BJ (cell line): Measurements from ENCODE around the gene ZNF410. TPM values are rescaled to one million over a fixed set of nuclear protein-coding genes. Genes with fewer than 3 reads are reported as not detected.
"Not testable (repeated sequence)": the region's sequence is repeated elsewhere in the genome, so short reads cannot be mapped to it uniquely, and the experiment has no call there.

Source experiments
- CTCF ChIA-PET: fragments of 350-600 bp; formaldehyde crosslinking; extraction: SDS; loops from one replicate; lab custom pipeline; 2021; ENCODE audit warnings: antibody characterized with exemption, inconsistent platforms; lab: Yijun Ruan, JAX
- POLR2A ChIA-PET: fragments of 300-600 bp; sonication (Branson Sonifier 250); formaldehyde crosslinking; extraction: SDS; loops from one replicate; lab custom pipeline; 2021; ENCODE audit warnings: antibody characterized with exemption; lab: Charles Lee
- DNase-seq: peaks from one replicate; pipeline ENCODE4 v3.0.0-alpha.2; 2011; ENCODE audit warnings: low read depth
- H3K27me3 ChIP-seq: 2 replicates; pipeline ENCODE4 v1.6.0; 2011; ENCODE audit warnings: low read length; ENCODE audit not compliant: control insufficient read depth, insufficient read depth
- H3K36me3 ChIP-seq: 2 replicates; pipeline ENCODE4 v1.5.1; 2011; ENCODE audit warnings: low read length; ENCODE audit not compliant: control insufficient read depth, insufficient read depth
- H3K4me3 ChIP-seq: 2 replicates; pipeline ENCODE4 v1.5.1; 2011; ENCODE audit warnings: low read depth, mild to moderate bottlenecking, control low read depth, low read length
- polyA plus RNA-seq: library from polyadenylated mRNA; depleted of rRNA; stranded (reverse); fragments of >200 nt; gene quantifications from 2 replicates; pipeline ENCODE4 v1.2.3, GENCODE V29; 2011
- TF ChIP-seq, protein P1 (sequence below): IDR thresholded peaks from 2 replicates; pipeline ENCODE4 v1.5.1; 2011; ENCODE audit warnings: low read depth, mild to moderate bottlenecking, control low read depth, inconsistent platforms, low read length, moderate library complexity; ENCODE audit not compliant: insufficient read depth

ZNF410 gene
- polyA plus RNA-seq, 1 experiment, result 44.8 TPM

DNA sequence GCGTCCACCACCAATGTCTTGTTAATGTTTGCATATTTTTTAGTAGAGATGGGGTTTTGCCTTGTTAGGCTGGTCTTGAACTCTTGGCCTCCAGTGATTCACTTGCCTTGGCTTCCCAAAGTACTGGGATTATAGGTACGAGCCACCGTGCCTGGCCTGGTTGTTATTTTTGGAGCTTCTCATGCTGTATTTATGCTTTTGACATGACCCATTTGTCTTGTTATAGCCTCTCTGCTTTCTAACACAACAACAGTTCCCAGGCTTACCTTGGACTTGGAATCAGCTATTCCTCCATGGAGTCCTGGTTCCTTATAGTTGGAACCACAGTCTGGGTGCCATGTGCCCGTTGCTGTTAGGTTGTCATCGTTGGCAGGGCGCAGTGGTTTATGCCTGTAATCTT is 29.7 kb downstream of the ZNF410 start:
- peaks cover 10% of the 10 kb centered on the region for H3K36me3 ChIP-seq
- ChIA-PET POLR2A (no interaction called here), CTCF (interaction anchor here (1.3 kb wide), 1 partner anchor 11 kb away, joined by 4 read pairs; no protein-coding TSS in a partner anchor)

DNA sequence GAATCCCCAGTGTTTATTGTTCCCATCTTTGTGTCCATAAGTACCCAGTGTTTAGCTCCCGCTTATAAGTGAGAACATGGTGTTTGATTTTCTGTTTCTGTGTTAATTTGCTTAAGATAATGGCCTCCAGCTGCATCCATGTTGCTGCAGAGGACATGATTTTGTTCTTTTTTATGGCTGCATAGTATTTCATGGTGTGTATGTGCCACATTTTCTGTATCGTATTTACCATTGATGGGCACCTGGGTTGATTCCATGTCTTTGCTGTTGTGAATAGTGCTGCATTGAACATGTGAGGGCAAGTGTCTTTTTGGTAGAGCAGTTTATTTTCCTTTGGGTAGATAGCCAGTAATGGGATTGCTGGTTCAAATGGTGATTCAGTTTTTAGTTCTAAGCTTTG is 32.8 kb downstream of the ZNF410 start:
- H3K27me3 ChIP-seq, H3K4me3 ChIP-seq, CTCF ChIA-PET, DNase-seq, POLR2A ChIA-PET: not testable (repeated sequence)
- H3K36me3 ChIP-seq, result peaks cover 20% of the 10 kb centered on the region

More for the DNA sequence above, 29.7 kb downstream of the ZNF410 start:
- no peaks in the 10 kb centered on the region for H3K27me3 ChIP-seq
- DNase-seq, result no peak
- H3K4me3 ChIP-seq, result no peak overlapping the region
- TF ChIP-seq, protein P1, sequence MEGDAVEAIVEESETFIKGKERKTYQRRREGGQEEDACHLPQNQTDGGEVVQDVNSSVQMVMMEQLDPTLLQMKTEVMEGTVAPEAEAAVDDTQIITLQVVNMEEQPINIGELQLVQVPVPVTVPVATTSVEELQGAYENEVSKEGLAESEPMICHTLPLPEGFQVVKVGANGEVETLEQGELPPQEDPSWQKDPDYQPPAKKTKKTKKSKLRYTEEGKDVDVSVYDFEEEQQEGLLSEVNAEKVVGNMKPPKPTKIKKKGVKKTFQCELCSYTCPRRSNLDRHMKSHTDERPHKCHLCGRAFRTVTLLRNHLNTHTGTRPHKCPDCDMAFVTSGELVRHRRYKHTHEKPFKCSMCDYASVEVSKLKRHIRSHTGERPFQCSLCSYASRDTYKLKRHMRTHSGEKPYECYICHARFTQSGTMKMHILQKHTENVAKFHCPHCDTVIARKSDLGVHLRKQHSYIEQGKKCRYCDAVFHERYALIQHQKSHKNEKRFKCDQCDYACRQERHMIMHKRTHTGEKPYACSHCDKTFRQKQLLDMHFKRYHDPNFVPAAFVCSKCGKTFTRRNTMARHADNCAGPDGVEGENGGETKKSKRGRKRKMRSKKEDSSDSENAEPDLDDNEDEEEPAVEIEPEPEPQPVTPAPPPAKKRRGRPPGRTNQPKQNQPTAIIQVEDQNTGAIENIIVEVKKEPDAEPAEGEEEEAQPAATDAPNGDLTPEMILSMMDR, result no peak

DNA sequence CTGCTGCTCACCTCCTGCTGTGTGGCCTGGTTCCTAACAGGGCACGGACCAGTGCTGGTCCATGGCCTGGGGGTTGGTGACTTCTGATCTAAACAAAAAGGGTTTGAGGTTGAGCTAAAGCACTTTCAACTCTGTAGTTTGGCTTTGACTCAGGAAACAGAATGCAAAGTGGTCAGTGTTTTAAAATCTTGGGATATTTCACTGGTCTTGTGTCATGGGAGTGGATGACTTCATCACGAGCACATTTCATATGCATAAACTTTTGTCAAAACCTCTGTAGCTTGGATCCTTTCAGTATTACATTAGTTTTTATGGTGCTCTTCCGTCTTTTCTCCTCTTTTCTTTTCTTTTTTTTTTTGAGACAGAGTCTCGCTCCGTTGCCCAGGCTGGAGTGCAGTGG is 37.7 kb downstream of the ZNF410 start:
- no peak for DNase-seq
- H3K36me3 ChIP-seq, result peaks cover 23% of the 10 kb centered on the region
- POLR2A ChIA-PET, result no interaction called here

DNA sequence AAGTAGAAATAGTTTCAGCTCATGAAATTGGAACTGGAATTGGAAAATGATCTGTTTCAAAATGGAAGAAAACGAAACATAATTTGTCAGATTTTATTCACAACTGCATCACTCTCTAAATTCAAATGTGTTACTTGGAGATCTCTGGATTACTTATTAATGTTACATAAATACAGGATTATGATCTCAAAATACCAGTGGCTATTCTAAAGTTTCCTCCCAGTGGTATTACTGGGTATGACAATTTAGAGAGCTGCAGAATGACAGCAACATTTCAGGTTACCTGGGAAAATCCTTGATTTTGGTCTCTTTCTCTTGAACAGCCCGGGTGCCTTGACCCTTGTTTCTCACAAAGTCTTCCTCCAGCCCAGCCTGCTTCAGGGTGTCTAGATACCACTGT is 49.0 kb downstream of the ZNF410 start:
- CTCF ChIA-PET, result interaction anchor here (0.6 to 2.5 kb wide), 4 partner anchors 10 to 783 kb away, joined by 3 to 15 read pairs (median 3); no protein-coding TSS in a partner anchor
- Histone ChIP-seq H3K27me3 (no peaks in the 10 kb centered on the region), H3K36me3 (peaks cover 8% of the 10 kb centered on the region), H3K4me3 (no peak overlapping the region)
- POLR2A ChIA-PET, result interaction anchor here (0.6 kb wide), 1 partner anchor 1890 kb away, joined by 3 read pairs; no protein-coding TSS in a partner anchor
- TF ChIP-seq, protein P1, result peak; percentile 30; the same call in 1 of the 2 replicates
- no peak for DNase-seq

More for the DNA sequence above, 37.7 kb downstream of the ZNF410 start:
- H3K27me3 ChIP-seq, result no peaks in the 10 kb centered on the region
- no peak overlapping the region for H3K4me3 ChIP-seq
- CTCF ChIA-PET, result no interaction called here
- TF ChIP-seq, protein P1, result no peak

DNA sequence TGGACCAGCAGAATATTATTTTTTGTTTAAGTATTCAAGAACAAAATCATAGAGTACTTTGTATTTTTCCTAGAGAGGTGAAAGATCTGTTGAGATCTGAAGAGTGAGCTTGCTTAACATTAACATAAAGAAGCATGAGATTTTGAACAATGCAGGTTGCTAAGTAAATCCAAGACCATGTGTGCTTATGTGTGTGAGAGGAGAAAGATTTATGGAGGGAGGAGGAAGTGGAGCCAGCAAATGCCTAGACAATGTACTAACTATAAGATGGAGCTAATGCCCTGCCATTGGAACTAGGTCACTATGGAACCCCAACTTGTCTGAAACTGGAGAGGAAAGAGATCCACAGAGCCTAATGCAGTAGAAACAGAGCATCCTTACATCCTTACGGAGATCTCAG is 49.9 kb downstream of the ZNF410 start:
- TF ChIP-seq, protein P1, result no peak
- Histone ChIP-seq H3K4me3 (no peak overlapping the region), H3K27me3 (no peaks in the 10 kb centered on the region), H3K36me3 (peaks cover 6% of the 10 kb centered on the region)
- no peak for DNase-seq
- POLR2A ChIA-PET, result no interaction called here
- CTCF ChIA-PET, result interaction anchor here (1.1 to 2.5 kb wide), 3 partner anchors 11 to 24 kb away, joined by 3 to 15 read pairs (median 3); no protein-coding TSS in a partner anchor

DNA sequence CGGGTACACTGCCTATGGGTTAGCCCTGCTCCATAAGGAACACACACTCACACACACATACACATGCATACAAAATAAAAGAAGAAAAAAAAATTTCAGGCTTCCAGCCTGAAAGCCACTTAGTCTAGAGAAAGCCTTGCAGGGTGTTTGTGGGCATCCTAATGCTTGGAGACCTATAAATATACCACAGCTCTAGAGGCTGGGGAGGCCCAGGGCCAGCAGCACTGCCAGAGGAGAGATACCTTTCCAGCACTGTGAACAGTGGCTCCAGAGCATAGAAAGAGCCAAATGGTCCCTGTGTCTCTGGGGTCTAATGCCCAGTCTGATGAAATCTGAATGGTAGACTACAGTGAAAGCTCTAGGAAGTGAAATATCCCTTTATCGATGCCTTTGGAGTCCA is 50.4 kb downstream of the ZNF410 start:
- ChIA-PET POLR2A (no interaction called here), CTCF (interaction anchor here (2.5 kb wide), 1 partner anchor 24 kb away, joined by 15 read pairs; no protein-coding TSS in a partner anchor)
- Histone ChIP-seq H3K36me3 (peaks cover 3% of the 10 kb centered on the region), H3K4me3 (no peak overlapping the region), H3K27me3 (no peaks in the 10 kb centered on the region)
- no peak for DNase-seq
- TF ChIP-seq, protein P1, result no peak
